Neuron (in vitro differentiated cells): Measurements from ENCODE around the gene VPS51.
A peak's percentile ranks its signal among the peaks of the same experiment; 100 is the strongest.

ENCODE experiments used
- H2AFZ ChIP-seq: one replicate; pipeline ENCODE4 v1.6.1; 2013; ENCODE audit warnings: low read depth, mild to moderate bottlenecking, inconsistent platforms, low read length, moderate library complexity
- H3K27me3 ChIP-seq: one replicate; pipeline ENCODE4 v1.6.1; 2013; ENCODE audit warnings: low read length; ENCODE audit not compliant: insufficient read depth
- H3K36me3 ChIP-seq: one replicate; pipeline ENCODE4 v1.6.1; 2013; ENCODE audit warnings: low read length; ENCODE audit not compliant: insufficient read depth
- H3K4me1 ChIP-seq: one replicate; pipeline ENCODE4 v1.6.1; 2013; ENCODE audit warnings: low read length; ENCODE audit not compliant: insufficient read depth
- H3K4me3 ChIP-seq: 2 replicates; pipeline ENCODE4 v1.5.1; 2013; ENCODE audit warnings: mild to moderate bottlenecking, low read length, moderate library complexity
- H3K9me3 ChIP-seq: one replicate; pipeline ENCODE4 v1.6.1; 2013; ENCODE audit warnings: low read length

The VPS51 gene

GRCh38 chr11:65151331-65151899 is 55.4 kb downstream of the VPS51 start:
- Histone ChIP-seq H3K27me3 (no peaks in the 10 kb centered on the region), H3K9me3 (peaks cover 2% of the 10 kb centered on the region), H3K36me3 (no peaks in the 10 kb centered on the region), H2AFZ (peak overlapping the region; percentile 48), H3K4me1 (peaks cover 8% of the 10 kb centered on the region), H3K4me3 (no peak overlapping the region)

- Histone ChIP-seq H2AFZ (no peak overlapping the region), H3K4me3 (no peak overlapping the region), H3K36me3 (no peaks in the 10 kb centered on the region), H3K27me3 (no peaks in the 10 kb centered on the region), H3K9me3 (no peaks in the 10 kb centered on the region), H3K4me1 (peaks cover 8% of the 10 kb centered on the region)
Observed at GRCh38 chr11:65152122-65152521, 56.1 kb downstream of the VPS51 start.

GRCh38 chr11:65156256-65156655 is 60.2 kb downstream of the VPS51 start:
- H3K36me3 ChIP-seq: no peaks in the 10 kb centered on the region
- H3K9me3 ChIP-seq: no peaks in the 10 kb centered on the region
- H3K27me3 ChIP-seq: no peaks in the 10 kb centered on the region
- H3K4me1 ChIP-seq: no peaks in the 10 kb centered on the region
- H2AFZ ChIP-seq: no peak overlapping the region
- no peak overlapping the region for H3K4me3 ChIP-seq

GRCh38 chr11:65156926-65157325 is 60.9 kb downstream of the VPS51 start:
- no peaks in the 10 kb centered on the region for H3K4me1 ChIP-seq
- no peaks in the 10 kb centered on the region for H3K9me3 ChIP-seq
- no peaks in the 10 kb centered on the region for H3K36me3 ChIP-seq
- no peak overlapping the region for H3K4me3 ChIP-seq
- no peaks in the 10 kb centered on the region for H3K27me3 ChIP-seq
- no peak overlapping the region for H2AFZ ChIP-seq

GRCh38 chr11:65157336-65157735 is 61.3 kb downstream of the VPS51 start:
- H3K9me3 ChIP-seq: no peaks in the 10 kb centered on the region
- no peaks in the 10 kb centered on the region for H3K4me1 ChIP-seq
- no peaks in the 10 kb centered on the region for H3K27me3 ChIP-seq
- H3K4me3 ChIP-seq: no peak overlapping the region
- no peaks in the 10 kb centered on the region for H3K36me3 ChIP-seq
- H2AFZ ChIP-seq: no peak overlapping the region

- Histone ChIP-seq H3K4me3 (no peak overlapping the region), H2AFZ (no peak overlapping the region)
Observed at GRCh38 chr11:65159012-65159411, 63.0 kb downstream of the VPS51 start.

GRCh38 chr11:65160643-65161042 is 64.6 kb downstream of the VPS51 start:
- Histone ChIP-seq H3K36me3 (no peaks in the 10 kb centered on the region), H3K9me3 (no peaks in the 10 kb centered on the region)

More at GRCh38 chr11:65159012-65159411, 63.0 kb downstream of the VPS51 start:
- no peaks in the 10 kb centered on the region for H3K36me3 ChIP-seq
- no peaks in the 10 kb centered on the region for H3K9me3 ChIP-seq
- no peaks in the 10 kb centered on the region for H3K4me1 ChIP-seq
- no peaks in the 10 kb centered on the region for H3K27me3 ChIP-seq

More at GRCh38 chr11:65160643-65161042, 64.6 kb downstream of the VPS51 start:
- Histone ChIP-seq H2AFZ (no peak overlapping the region), H3K27me3 (no peaks in the 10 kb centered on the region), H3K4me1 (no peaks in the 10 kb centered on the region), H3K4me3 (no peak overlapping the region)
